ENCODE data around the gene WNT10A. TPM values are rescaled to one million over a fixed set of nuclear protein-coding genes. Genes with fewer than 3 reads are reported as not detected.

The WNT10A gene
- total RNA-seq, 2 donors from 2014 or later: 0.44 to 0.61 TPM

DNA sequence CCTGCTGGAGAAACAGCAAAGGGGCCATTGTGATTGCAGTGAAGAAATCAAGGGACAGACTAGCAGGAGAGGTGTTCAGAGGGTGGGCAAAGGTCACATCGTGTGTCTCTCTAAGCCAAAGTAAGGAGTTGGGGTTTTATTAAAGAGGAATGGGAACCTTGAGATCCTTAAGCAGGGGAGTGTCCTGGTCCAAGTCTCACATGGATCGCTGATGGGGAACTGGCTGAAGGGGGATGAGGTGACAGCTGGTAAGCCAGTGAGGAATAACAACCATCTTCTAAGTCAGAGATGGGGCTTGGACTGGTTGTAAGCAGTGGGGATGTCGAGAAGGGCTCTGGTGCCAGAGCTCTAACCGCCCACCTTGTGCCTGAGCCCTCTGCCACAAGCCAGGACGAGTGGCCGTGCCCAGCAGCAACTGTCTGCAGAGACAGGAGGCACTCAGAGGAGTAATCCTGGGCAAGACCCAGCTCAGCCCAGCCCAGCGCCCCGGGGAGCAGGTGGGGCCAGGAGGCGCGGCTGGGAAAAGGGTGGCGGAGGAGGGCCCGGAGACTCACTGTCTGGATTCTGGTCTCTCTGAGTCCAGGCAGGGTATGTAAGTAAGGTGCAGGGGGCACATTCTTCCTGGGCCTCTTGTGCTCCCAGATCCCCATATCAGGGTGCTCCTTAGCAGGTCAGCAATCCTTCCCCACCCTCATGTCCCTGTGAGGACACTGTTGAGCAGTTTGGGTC lies 13.7 kb downstream of the WNT10A start:
- no peaks in the 10 kb centered on the region for H3K36me3 ChIP-seq
- peaks cover 18% of the 10 kb centered on the region for H3K4me1 ChIP-seq
- no peak for DNase-seq
- H3K4me3 ChIP-seq: no peak overlapping the region
- intact Hi-C loops (cut with DNase I): no loop called here
- H3K27ac ChIP-seq: no peak overlapping the region
- H3K9ac ChIP-seq (ENCODE audit: low read depth in 2 of 2, low read length in 2 of 2): no peak overlapping the region
- H3K27me3 ChIP-seq: peaks cover 46% of the 10 kb centered on the region
- no peak for TF ChIP-seq CTCF (IDR thresholded peaks at IDR 0.05)
- no peaks in the 10 kb centered on the region for H3K9me3 ChIP-seq

GRCh38 chr2:218894880-218895157 lies 14.2 kb downstream of the WNT10A start:
- Histone ChIP-seq H3K4me3 (no peak overlapping the region), H3K9me3 (no peaks in the 10 kb centered on the region), H3K36me3 (no peaks in the 10 kb centered on the region), H3K4me1 (peaks cover 18% of the 10 kb centered on the region), H3K27me3 (peaks cover 48% of the 10 kb centered on the region), H3K27ac (no peak overlapping the region), H3K9ac (ENCODE audit: low read depth in 2 of 2, low read length in 2 of 2) (no peak overlapping the region)
- intact Hi-C loops (cut with DNase I): no loop called here
- no peak for TF ChIP-seq CTCF (IDR thresholded peaks at IDR 0.05)
- DNase-seq: no peak

DNA sequence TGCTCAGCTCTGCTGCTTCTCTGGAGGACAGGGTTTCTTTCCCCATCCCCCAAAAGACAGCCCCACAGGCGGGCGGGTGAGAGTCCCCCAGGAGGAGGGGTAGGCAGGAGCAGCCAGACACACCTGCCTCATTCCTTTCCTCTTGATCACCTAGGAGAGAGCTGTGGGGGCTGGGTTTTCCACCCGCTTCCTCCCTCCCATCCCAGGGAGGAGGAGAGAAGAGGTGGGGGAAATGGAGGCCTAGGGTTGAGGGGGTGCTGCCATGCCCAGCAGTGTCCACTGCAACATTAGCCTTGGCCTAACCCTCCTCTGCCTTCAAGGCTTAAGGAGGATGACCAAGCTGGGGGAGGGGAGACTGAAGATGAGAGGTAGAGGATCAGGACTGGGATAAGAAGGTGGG lies 14.7 kb downstream of the WNT10A start:
- DNase-seq: peak; percentile 15
- Histone ChIP-seq H3K9me3 (no peaks in the 10 kb centered on the region), H3K27ac (no peak overlapping the region), H3K27me3 (peaks cover 48% of the 10 kb centered on the region), H3K36me3 (no peaks in the 10 kb centered on the region), H3K4me1 (peaks cover 18% of the 10 kb centered on the region), H3K9ac (ENCODE audit: low read depth in 2 of 2, low read length in 2 of 2) (no peak overlapping the region), H3K4me3 (no peak overlapping the region)
- no peak for TF ChIP-seq CTCF (IDR thresholded peaks at IDR 0.05)
- intact Hi-C loops (cut with DNase I): no loop called here

GRCh38 chr2:218895759-218896500 lies 15.3 kb downstream of the WNT10A start:
- no peak overlapping the region for H3K27ac ChIP-seq

More at GRCh38 chr2:218895759-218896500, 15.3 kb downstream of the WNT10A start:
- Histone ChIP-seq H3K27me3 (peaks cover 48% of the 10 kb centered on the region), H3K4me3 (no peak overlapping the region), H3K4me1 (peaks cover 18% of the 10 kb centered on the region), H3K36me3 (no peaks in the 10 kb centered on the region), H3K9ac (ENCODE audit: low read depth in 2 of 2, low read length in 2 of 2) (no peak overlapping the region), H3K9me3 (no peaks in the 10 kb centered on the region)
- intact Hi-C loops (cut with DNase I): no loop called here
- peak; percentile 15 for DNase-seq
- no peak for TF ChIP-seq CTCF (IDR thresholded peaks at IDR 0.05)

Data from colonic mucosa (tissue), 4 donors.